Ovary (tissue), 3 donors: Measurements from ENCODE around the gene NUP54.

Experiments used
- CTCF ChIP-seq, 3 donors: fragments of 450-650 bp in 2 of 3; fragments of 200-600 bp in 1 of 3; IDR thresholded peaks; one replicate each; pipeline versions ENCODE4 v1.5.1 to v1.8.0; 2016 to 2022; ENCODE audit warnings: antibody characterized with exemption in 3 of 3, mild to moderate bottlenecking in 1 of 3
- EP300 ChIP-seq: sonication (generic); formaldehyde crosslinking; IDR thresholded peaks from one replicate; pipeline ENCODE4 v1.6.1; 2017; ENCODE audit warnings: antibody characterized with exemption
- POLR2A ChIP-seq: fragments of 450-650 bp; IDR thresholded peaks from one replicate; pipeline ENCODE4 v1.6.1; 2017; ENCODE audit warnings: antibody characterized with exemption, mild to moderate bottlenecking, moderate library complexity
- donor health status: DM: no; HTN: no; CAD: no.

DNA sequence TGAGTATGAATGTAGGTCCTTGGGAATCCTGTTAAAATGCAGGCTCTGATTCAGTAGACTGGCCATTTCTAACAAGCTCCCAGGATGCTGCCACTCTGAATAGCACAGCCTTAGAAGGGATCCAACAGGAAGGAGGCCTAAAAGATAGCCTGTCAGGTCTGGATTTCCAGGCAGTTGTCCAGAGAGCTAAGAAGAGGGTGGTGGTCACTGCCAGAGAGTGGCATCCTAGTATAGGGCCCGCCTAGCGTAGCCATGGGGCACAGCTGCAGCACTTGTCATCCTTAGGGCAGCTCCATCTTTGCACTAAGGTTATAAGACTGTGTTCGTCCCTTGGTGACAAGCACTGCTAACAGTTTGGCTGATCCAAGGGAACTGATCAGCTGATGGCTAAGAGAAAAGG is 20.5 kb upstream of the NUP54 start:
- TF ChIP-seq CTCF (IDR thresholded peaks at IDR 0.05) (no peak), POLR2A (no peak), EP300 (no peak)
